Occipital lobe (tissue), 2 donors: ENCODE results near the gene ZDHHC21. TPM values are rescaled to one million over a fixed set of nuclear protein-coding genes. Genes with fewer than 3 reads are reported as not detected.

Experiments used
- DNase-seq: peaks from one replicate; lab custom pipeline; 2025; lab: John Stamatoyannopoulos, UW
- total RNA-seq: library from RNA; depleted of rRNA; stranded (reverse); fragments of >200 nt; gene quantifications from one replicate; pipeline ENCODE4 v1.2.3, GENCODE V29; 2014

Gene ZDHHC21
- total RNA-seq: 68.6 TPM

GRCh38 chr9:14693251-14693861 lies at the start of gene ZDHHC21:
Gene ZDHHC21, minus strand, starts transcription at chr9:14693432. Its CDS starts 19,092 bp downstream, at chr9:14674340.
- DNase-seq: peak; percentile 77

GRCh38 chr9:14741369-14741768 lies 48.1 kb upstream of the ZDHHC21 start:
- no peak for DNase-seq

- no peak for DNase-seq
Observed at GRCh38 chr9:14733133-14733532, 39.9 kb upstream of the ZDHHC21 start.

- no peak for DNase-seq
Observed at GRCh38 chr9:14731294-14731981, 38.2 kb upstream of the ZDHHC21 start.

GRCh38 chr9:14730461-14730898 lies 37.2 kb upstream of the ZDHHC21 start:
- no peak for DNase-seq

GRCh38 chr9:14723301-14723700 lies 30.1 kb upstream of the ZDHHC21 start:
- no peak for DNase-seq

GRCh38 chr9:14722391-14723035 lies 29.3 kb upstream of the ZDHHC21 start, which contains the start of gene CER1:
Gene CER1, minus strand, starts transcription at chr9:14722733. Its CDS starts 61 bp downstream, at chr9:14722672.
- DNase-seq: no peak

GRCh38 chr9:14719231-14719923 lies 26.1 kb upstream of the ZDHHC21 start:
- DNase-seq: no peak

- no peak for DNase-seq
Observed at GRCh38 chr9:14715102-14715501, 21.9 kb upstream of the ZDHHC21 start.

- DNase-seq: no peak
Observed at GRCh38 chr9:14713187-14713767, 20.0 kb upstream of the ZDHHC21 start.

GRCh38 chr9:14710804-14711203 lies 17.6 kb upstream of the ZDHHC21 start:
- no peak for DNase-seq

- DNase-seq: no peak
Observed at GRCh38 chr9:14706530-14707140, 13.4 kb upstream of the ZDHHC21 start.

GRCh38 chr9:14705079-14705478 lies 11.8 kb upstream of the ZDHHC21 start:
- DNase-seq: no peak

- DNase-seq: no peak
Observed at GRCh38 chr9:14704281-14704680, 11.0 kb upstream of the ZDHHC21 start.

GRCh38 chr9:14702200-14702720 lies 9.0 kb upstream of the ZDHHC21 start:
- no peak for DNase-seq

- no peak for DNase-seq
Observed at GRCh38 chr9:14692470-14693250, 572 bp downstream of the ZDHHC21 start.

- no peak for DNase-seq
Observed at GRCh38 chr9:14690948-14691730, 2.1 kb downstream of the ZDHHC21 start.

- no peak for DNase-seq
Observed at GRCh38 chr9:14687042-14687719, 6.1 kb downstream of the ZDHHC21 start.

GRCh38 chr9:14686168-14686567 lies 7.1 kb downstream of the ZDHHC21 start:
- no peak for DNase-seq
